Caki2 (cell line): ENCODE results near the gene PNMT. TPM values are rescaled to one million over a fixed set of nuclear protein-coding genes. Genes with fewer than 3 reads are reported as not detected.
A peak's percentile ranks its signal among the peaks of the same experiment; 100 is the strongest.

Experiments used
- DNase-seq: peaks from one replicate; pipeline ENCODE4 v3.0.0-alpha.2; 2015; ENCODE audit warnings: low read depth
- in situ Hi-C: cut with HindIII; loops from 2 replicates; pipeline ENCODE4 v1.10.0; 2016; ENCODE audit warnings: low sequenced_read_pairs, low pct_unique_long_range_greater_than_20kb, mixed read lengths
- total RNA-seq: library from RNA; depleted of rRNA; stranded (reverse); fragments of >200 nt; shearing (Covaris generic); gene quantifications from 2 replicates; pipeline ENCODE4 v1.2.3, GENCODE V29; 2014; ENCODE audit warnings: low replicate concordance

The PNMT gene
- total RNA-seq, 1 experiment from 2014 or later, result not detected

- in situ Hi-C loops, result no loop called here
- no peak for DNase-seq
These were observed 19.5 kb upstream of the PNMT start for GRCh38 chr17:39648616-39649366.

GRCh38 chr17:39650121-39650579, 18.1 kb upstream of the PNMT start:
- DNase-seq, result peak; percentile 87
- in situ Hi-C loops, result no loop called here

GRCh38 chr17:39651923-39652586, 16.2 kb upstream of the PNMT start:
- DNase-seq, result no peak
- in situ Hi-C loops, result no loop called here

- in situ Hi-C loops, result no loop called here
- no peak for DNase-seq
These were observed 15.5 kb upstream of the PNMT start for GRCh38 chr17:39652587-39653315.

GRCh38 chr17:39653316-39653661, 15.0 kb upstream of the PNMT start:
- in situ Hi-C loops, result no loop called here
- no peak for DNase-seq

GRCh38 chr17:39653662-39654331, 14.5 kb upstream of the PNMT start:
- DNase-seq, result no peak

GRCh38 chr17:39655105-39655504, 13.1 kb upstream of the PNMT start:
- in situ Hi-C loops, result no loop called here
- DNase-seq, result no peak

More at GRCh38 chr17:39653662-39654331, 14.5 kb upstream of the PNMT start:
- in situ Hi-C loops, result no loop called here

GRCh38 chr17:39658346-39658745, 9.9 kb upstream of the PNMT start:
- no peak for DNase-seq
- in situ Hi-C loops, result no loop called here

GRCh38 chr17:39658760-39659159, 9.5 kb upstream of the PNMT start:
- in situ Hi-C loops, result no loop called here
- no peak for DNase-seq

- in situ Hi-C loops, result no loop called here
These were observed 8.8 kb upstream of the PNMT start for GRCh38 chr17:39659279-39660010.

GRCh38 chr17:39660011-39660360, 8.3 kb upstream of the PNMT start:
- DNase-seq, result no peak
- in situ Hi-C loops, result no loop called here

More at GRCh38 chr17:39659279-39660010, 8.8 kb upstream of the PNMT start:
- DNase-seq, result no peak

GRCh38 chr17:39660397-39661385, 7.6 kb upstream of the PNMT start:
- no peak for DNase-seq
- in situ Hi-C loops, result no loop called here

- no peak for DNase-seq
- in situ Hi-C loops, result no loop called here
These were observed 6.3 kb upstream of the PNMT start for GRCh38 chr17:39661744-39662541.

- in situ Hi-C loops, result no loop called here
- DNase-seq, result peak; percentile 44
These were observed 5.5 kb upstream of the PNMT start for GRCh38 chr17:39662551-39663339.

GRCh38 chr17:39663340-39663687, 4.9 kb upstream of the PNMT start:
- no peak for DNase-seq
- in situ Hi-C loops, result no loop called here
